Measurements from ENCODE around the gene AK9.
"Not testable (repeated sequence)": the region's sequence is repeated elsewhere in the genome, so short reads cannot be mapped to it uniquely, and the experiment has no call there.

The AK9 gene

DNA sequence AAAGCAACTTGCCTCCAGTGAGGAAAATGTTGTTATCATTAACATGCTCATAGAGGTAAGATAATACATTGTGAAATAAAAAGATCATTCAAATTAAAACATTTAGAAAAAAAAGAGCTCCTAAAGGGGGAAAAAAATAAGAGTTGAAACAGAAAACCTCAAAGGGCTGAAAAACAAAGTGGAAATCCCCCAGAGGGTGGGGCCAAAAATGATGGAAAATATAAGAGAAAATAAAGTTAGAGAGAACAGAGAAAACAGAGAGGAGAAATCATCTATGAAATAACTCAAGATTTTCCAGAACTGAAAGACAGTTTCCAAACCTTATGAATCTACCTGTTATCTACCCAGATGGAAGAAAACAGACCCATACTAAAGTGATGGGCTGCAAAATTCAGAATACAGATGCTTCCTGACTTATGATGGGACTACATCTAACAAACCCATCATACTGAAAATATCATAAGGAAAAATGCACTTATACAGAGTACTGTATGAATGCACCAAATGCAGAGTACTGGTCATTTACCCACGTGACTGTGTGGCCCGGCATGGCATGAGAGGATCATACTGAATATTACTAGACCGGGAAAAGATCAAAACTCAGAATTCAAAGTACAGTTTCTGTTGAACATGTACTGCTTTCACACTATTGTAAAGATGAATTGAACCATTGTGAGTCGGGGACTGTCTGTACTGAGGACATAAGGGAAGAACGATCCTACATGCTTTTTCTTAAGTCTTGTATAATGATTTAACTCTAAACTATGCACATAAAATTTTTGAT is 212.0 kb downstream of the AK9 start:
- no peak for DNase-seq (ENCODE audit: low spot score)

DNA sequence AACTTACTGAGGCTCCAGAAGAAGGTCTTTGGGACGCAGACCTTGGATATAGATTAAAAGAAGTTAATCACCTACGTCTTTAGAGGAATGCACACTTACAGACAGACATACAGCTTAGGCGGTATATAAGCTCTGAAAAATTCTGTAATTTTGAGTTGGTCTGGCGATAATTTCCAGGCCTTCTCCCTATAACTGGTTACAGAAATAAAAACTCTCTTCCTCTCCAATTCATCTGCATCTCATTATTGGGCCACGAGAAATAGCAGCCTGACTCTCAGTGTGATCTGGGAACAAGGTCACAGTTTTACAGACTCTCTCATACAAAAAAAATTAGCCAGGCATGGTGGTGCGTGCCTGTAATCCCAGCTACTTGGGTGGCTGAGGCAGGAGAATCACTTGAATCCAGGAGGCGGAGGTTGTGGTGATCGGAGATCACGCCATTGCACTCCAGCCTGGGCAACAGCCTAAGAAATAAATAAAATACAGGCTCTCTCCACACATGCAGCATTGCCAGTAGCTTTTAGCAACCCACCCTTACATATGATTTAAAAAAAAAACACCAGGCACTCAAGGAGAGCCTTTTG is 212.7 kb downstream of the AK9 start:
- no peak for DNase-seq (ENCODE audit: low spot score)

DNA sequence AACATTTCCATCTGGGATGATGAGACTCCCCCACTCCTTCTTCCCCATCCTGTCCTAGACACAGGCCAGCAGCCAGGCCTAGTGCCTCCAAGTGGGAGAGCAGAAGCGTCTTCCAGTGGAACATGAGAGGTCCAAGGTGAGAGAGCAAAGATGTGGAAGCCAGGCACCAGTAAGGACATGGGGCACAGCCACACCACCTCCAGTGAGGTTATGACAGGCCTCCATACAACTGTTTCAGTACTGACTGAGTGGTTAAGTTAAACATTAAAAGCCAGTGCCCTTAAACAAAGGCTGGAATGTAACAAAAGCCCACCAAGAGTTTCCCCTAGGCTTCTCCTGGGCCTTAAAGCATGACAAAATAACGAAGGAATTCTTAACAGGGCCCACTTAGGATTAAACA is 213.3 kb downstream of the AK9 start:
- no peak for DNase-seq (ENCODE audit: low spot score)

- no peak for DNase-seq (ENCODE audit: low spot score)
These were observed 213.8 kb downstream of the AK9 start for GRCh38 chr6:109477184-109477583.

DNA sequence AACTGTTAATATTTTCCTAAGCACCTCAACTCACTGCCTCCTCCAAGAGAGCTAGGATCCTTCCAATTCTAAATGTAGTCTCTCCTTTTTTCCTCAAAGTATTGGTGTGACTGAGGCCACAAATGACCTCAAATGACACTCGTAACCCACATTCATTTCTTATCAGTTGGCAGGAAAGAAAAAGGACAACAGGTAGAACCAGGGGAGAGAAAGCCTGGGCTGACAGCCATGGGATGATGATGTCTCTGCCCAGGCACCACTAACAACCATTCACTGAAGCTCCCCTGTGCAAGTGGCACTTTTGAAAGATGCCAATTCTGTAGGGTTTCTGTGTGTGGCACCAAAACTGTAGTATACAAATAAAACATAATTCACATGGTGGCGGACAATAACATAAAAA is 215.4 kb downstream of the AK9 start:
- no peak for DNase-seq (ENCODE audit: low spot score)

DNA sequence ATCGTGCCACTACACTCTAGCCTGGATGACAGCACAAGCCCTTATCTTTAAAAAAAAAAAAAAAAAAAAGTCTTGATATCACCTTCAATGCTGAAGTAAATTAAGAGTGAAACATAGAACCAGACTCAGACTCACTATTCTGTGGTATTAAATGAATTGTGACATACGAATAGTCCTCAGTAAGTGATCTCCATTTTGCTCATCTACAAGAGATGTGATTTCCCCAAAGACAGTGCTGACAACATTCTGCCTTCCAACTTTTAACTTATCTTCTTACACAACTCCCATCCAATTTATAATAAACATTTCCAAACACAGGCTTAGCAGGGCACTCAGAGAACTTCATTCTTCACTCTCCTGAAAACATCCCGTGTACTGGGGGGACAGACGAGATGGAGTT is 216.0 kb downstream of the AK9 start:
- no peak for DNase-seq (ENCODE audit: low spot score)

DNA sequence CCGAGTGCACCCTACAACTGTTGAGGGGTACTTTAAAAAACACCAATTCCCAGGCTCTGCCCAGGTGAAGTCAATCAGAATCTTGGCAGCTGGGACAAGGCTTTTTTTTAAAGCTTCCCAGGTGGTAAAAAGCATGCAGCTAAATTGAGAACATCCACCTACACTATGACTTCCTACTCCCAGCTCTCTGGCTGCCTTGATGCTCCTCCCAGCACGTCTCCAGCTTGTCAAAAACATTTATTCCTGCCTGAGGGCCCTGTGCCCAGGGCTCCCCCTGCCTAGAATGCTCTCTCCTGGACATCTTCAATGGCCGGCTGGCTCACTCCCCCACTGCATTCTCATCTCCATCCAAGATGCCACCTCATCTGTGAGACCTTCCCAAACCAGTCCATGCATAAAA is 217.9 kb downstream of the AK9 start:
- DNase-seq (ENCODE audit: low spot score), result no peak

GRCh38 chr6:109472132-109472995 is 218.6 kb downstream of the AK9 start:
- DNase-seq (ENCODE audit: low spot score), result no peak

DNA sequence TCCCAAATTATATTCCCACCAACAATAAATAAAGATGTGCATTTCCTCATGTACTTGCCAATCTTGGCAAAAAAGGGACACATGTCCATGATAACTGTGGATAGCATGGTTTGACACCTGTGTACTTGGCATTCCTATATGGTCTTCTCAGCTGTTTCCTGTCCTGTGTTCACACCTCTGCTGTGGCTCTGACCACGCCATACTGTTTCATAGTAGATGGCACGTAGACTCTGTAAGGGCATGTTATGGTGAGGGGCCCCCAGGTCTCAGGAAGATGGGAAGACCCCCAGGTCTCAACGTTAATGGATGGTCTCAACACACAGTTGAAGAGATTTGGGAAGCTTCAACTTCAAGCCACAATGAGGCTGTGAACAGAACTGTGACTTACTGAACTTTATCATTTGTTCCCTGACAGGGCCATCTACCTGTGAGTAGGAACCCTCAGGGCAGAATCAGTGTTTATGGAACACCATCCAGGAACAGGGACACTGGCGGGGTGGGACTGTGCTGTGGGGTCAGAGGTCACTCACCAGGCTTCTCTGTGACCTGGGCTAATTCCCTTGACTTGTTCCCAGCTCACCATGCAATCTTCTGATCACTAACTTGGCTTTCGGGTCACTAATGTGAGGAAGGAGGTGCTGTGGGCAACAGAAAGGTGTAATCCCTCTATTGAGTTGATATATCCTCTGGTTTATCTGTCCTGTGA is 219.7 kb downstream of the AK9 start:
- DNase-seq (ENCODE audit: low spot score), result no peak

GRCh38 chr6:109469591-109470189 is 221.3 kb downstream of the AK9 start:
- no peak for DNase-seq (ENCODE audit: low spot score)

DNA sequence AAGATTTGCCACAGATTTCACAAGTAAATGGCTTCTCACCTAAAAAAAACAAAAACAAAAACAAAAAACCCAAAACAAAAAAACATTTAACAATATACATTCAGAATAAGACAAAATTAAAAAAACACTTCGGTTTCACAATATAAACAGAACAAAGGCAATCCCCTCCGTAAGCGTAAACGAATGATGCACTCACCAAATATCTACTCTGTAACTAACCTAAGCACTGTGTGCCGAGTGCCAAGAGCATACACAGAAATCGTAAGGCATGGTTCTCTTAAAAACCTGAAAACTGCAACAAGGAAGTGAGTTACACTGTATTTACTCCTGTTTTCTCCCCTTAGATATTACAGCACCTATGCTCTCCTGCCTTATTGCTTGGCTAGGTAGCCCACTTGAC is 223.3 kb downstream of the AK9 start:
- DNase-seq (ENCODE audit: low spot score), result no peak

- DNase-seq (ENCODE audit: low spot score), result no peak
These were observed 224.6 kb downstream of the AK9 start for GRCh38 chr6:109466212-109466923.

DNA sequence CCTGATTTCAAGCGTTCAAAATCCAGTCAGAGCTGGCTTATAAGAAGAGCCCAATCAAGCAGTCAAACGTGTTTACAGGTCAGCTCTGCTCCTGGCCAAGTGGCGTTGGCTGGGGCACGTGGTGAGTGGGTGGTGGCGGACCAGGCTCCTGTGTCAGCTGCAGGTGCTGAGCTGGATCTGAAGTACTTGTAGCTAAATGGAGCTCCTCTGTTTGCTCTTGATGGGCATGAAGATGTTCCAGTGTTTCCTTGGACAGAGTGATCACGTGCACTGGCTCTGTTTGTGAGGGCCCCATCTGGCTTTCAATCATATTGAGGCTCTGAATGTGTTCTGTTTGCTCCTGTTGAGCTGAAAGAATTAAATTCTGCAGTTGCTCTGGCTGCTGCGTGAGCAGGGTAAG is 225.2 kb downstream of the AK9 start:
- no peak for DNase-seq (ENCODE audit: low spot score)

- no peak for DNase-seq (ENCODE audit: low spot score)
These were observed 229.1 kb downstream of the AK9 start for GRCh38 chr6:109461733-109462526.

GRCh38 chr6:109461205-109461604 is 229.8 kb downstream of the AK9 start:
- DNase-seq (ENCODE audit: low spot score), result not testable (repeated sequence)

DNA sequence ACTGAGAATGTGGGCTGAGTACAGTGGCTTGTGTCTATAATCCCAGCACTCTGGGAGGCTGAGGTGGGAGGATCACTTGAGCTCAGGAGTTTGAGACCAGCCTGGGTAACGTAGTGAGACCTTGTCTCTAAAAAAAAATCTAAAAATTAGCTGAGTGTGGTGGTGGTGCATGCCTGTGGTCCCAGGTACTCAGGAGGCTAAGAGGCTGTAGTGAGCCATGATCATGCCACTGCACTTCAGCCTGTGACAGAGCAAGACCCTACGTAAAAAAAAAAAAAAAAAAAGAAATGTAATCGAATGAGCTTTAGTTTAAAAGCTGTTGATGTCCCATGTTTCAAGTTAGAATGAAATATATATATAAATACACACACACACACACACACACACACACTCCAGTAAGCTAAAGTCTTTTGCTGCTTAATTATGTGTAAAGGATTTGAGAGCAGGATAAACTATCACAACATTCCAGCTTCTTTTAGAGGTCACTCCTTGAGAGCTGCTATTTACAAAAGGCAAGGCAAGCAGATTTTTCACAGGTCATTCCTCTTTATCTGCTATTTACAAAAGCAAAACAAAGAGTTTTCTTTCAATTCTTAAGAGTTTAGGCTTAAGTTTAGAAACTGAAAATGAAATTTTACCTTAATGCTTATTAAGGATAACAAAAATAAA is 230.7 kb downstream of the AK9 start:
- no peak for DNase-seq (ENCODE audit: low spot score)

DNA sequence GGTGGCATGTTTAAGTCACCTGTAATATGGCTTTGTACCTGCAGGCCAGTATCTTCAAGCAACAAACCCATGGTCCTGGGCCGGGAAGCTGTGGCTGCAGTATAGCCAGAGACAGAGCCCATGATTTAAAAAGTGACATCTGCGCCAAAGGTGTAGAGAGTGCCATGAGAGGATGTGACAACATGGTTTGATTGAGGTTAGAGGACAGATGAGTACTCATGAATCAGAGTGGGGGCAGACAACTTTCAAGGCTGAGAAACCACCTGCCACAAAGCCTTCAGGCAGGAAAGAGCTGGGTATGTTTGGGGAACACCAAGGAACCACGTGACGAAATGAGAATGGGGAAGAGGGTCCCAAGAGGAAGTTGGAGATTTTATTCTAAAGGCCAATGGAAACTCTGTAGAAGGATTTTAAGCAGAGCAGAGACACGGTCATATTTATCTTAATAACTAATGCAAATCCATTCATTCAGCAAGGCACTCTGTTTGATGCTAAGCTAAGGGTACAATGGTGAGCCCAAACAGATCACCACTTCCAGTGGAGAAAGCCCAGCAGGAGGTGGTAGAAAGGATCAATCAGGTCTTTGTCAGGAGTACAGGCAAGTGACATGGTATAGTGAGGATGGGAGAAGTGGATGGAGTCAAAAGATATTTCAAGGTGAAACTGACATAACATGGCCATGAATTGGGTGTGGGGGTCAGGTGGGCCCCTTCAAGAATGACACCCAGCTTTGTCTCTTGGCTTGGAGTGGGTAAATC is 232.0 kb downstream of the AK9 start:
- DNase-seq (ENCODE audit: low spot score), result no peak

- DNase-seq (ENCODE audit: low spot score), result no peak
These were observed 233.4 kb downstream of the AK9 start for GRCh38 chr6:109457562-109457996.
